Measurements from ENCODE around the gene PRSS2.
"Not testable (repeated sequence)": the region's sequence is repeated elsewhere in the genome, so short reads cannot be mapped to it uniquely, and the experiment has no call there.

PRSS2 gene

DNA sequence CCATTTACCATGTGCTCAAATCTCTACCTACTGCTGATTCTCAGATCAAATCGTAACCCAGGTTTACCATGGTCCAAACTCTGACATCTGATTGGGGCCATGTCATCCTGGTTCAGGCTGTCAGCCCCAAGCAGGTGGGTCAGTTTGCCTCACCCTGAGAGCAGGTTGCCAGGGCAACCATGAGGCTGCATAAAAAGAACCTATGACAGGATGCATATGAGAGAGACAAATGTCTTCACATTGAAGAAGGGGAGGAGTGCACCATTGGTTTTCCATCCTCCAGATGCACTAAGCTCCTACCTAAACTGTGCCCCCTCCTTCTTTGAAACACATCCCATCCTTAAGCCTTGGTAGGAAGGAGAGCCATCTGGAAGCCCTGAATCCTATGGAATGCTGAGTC, 11.3 kb upstream of the PRSS2 start:
- DNase-seq (ENCODE audit: low read depth) = no peak

- no peak for DNase-seq (ENCODE audit: low read depth)
These were observed 10.6 kb upstream of the PRSS2 start for GRCh38 chr7:142760071-142760642.

DNA sequence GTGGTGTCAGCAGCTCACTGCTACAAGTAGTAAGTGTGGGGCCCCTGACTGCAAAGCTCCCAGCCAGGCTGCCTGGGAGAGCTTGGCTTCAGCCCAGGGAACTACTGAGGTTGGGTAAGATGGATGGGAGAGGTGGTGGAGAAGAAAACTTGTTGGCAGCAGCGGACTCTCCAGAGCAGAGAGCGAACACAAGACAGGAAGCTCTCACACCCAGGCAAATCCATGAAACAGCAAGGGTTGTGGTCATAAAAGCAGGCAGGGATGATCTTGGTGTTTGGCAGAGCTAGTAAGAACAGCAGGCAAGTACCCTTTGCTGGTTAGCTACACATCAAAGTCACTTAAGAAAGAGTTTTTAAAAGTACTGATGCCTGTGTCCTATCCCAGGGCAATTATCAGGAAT, 9.2 kb upstream of the PRSS2 start:
- DNase-seq (ENCODE audit: low read depth) = not testable (repeated sequence)

GRCh38 chr7:142762104-142762503, 8.7 kb upstream of the PRSS2 start:
- no peak for DNase-seq (ENCODE audit: low read depth)

- DNase-seq (ENCODE audit: low read depth) = no peak
These were observed 3.3 kb upstream of the PRSS2 start for GRCh38 chr7:142767451-142767850.

DNA sequence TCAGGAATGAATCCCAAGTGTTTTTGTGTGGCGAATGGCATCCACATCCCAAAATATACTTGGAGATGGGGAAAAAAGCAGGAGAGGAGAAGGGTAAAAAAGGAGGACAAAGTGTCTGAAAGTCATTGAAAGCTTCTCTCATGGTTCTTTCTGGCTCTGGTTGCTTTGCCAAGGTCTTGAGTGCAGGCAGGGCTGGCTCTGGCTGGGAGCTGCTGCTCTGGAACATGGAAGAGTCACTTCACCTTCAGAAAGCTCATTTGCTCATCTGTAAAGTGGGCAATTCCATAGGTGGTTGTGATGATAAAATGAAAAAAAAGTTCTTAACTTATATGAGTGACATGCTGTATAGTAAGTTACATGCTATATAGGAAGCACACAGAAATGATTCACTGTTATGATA, 2.9 kb upstream of the PRSS2 start:
- DNase-seq (ENCODE audit: low read depth) = no peak

GRCh38 chr7:142768885-142769284, 1.9 kb upstream of the PRSS2 start:
- not testable (repeated sequence) for DNase-seq (ENCODE audit: low read depth)

GRCh38 chr7:142771353-142771723, 568 bp downstream of the PRSS2 start:
- no peak for DNase-seq (ENCODE audit: low read depth)

DNA sequence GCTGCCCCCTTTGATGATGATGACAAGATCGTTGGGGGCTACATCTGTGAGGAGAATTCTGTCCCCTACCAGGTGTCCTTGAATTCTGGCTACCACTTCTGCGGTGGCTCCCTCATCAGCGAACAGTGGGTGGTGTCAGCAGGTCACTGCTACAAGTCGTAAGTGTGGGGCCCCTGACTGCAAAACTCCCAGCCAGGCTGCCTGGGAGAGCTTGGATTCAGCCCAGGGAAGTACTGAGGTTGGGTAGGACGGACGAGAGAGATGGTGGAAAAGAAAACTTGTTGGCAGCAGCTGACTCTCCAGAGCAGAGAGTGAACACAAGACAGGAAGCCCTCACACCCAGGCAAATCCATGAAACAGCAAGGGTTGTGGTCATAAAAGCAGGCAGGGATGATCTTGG, 1.3 kb downstream of the PRSS2 start:
- no peak for DNase-seq (ENCODE audit: low read depth)

DNA sequence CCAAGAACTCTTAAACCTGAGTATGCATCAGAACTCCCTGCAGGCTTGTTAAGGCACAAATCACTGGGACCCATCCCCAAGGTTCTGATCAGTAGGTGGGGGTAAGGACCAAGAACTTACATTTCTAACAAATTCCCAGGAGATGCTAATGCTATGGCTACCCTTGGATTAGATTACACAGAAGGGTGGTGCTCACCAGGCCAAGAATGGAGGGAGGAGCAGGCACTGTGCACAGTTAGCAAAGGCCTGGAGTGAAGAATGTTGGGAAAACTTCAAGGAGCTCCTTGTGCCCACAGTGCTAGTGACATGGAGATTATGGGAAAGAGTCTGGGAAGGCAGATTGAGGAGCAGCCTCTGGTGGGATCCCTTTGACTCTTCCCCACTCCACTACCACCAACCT, 1.9 kb downstream of the PRSS2 start:
- no peak for DNase-seq (ENCODE audit: low read depth)

DNA sequence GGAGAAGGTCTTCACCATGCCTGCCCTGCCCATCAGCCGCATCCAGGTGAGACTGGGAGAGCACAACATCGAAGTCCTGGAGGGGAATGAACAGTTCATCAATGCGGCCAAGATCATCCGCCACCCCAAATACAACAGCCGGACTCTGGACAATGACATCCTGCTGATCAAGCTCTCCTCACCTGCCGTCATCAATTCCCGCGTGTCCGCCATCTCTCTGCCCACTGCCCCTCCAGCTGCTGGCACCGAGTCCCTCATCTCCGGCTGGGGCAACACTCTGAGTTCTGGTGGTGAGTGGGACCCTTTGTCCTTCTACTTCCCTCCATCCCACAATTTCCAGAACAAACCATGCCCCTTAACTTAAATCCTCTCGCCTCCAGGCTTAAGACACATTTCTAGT, 2.5 kb downstream of the PRSS2 start:
- DNase-seq (ENCODE audit: low read depth) = no peak

- no peak for DNase-seq (ENCODE audit: low read depth)
These were observed 3.4 kb downstream of the PRSS2 start for GRCh38 chr7:142773937-142774744.

DNA sequence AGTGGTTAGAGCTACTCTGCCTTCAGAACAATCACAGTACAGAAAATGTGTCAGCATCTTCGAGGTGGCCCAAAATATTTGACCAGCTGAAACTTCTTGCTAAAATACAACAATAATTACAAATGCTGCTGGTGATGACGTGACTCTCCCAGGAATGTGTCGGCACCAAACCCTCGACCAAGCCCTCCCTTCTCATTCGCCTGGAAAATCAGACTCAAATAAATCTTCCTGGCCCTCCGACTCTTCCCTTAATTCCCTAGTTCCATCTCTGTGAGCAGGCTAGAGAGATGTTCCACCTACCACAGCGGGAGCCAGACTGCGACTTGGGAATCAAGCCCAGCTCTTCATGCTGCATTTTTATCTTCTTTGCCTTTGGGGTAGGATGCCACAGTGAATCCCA, 4.1 kb downstream of the PRSS2 start:
- no peak for DNase-seq (ENCODE audit: low read depth)

- DNase-seq (ENCODE audit: low read depth) = not testable (repeated sequence)
These were observed 4.8 kb downstream of the PRSS2 start for GRCh38 chr7:142775351-142776115.

GRCh38 chr7:142776206-142776844, 5.6 kb downstream of the PRSS2 start:
- DNase-seq (ENCODE audit: low read depth) = no peak

GRCh38 chr7:142776845-142777225, 6.1 kb downstream of the PRSS2 start:
- not testable (repeated sequence) for DNase-seq (ENCODE audit: low read depth)

- DNase-seq (ENCODE audit: low read depth) = no peak
These were observed 6.5 kb downstream of the PRSS2 start for GRCh38 chr7:142777318-142777717.

DNA sequence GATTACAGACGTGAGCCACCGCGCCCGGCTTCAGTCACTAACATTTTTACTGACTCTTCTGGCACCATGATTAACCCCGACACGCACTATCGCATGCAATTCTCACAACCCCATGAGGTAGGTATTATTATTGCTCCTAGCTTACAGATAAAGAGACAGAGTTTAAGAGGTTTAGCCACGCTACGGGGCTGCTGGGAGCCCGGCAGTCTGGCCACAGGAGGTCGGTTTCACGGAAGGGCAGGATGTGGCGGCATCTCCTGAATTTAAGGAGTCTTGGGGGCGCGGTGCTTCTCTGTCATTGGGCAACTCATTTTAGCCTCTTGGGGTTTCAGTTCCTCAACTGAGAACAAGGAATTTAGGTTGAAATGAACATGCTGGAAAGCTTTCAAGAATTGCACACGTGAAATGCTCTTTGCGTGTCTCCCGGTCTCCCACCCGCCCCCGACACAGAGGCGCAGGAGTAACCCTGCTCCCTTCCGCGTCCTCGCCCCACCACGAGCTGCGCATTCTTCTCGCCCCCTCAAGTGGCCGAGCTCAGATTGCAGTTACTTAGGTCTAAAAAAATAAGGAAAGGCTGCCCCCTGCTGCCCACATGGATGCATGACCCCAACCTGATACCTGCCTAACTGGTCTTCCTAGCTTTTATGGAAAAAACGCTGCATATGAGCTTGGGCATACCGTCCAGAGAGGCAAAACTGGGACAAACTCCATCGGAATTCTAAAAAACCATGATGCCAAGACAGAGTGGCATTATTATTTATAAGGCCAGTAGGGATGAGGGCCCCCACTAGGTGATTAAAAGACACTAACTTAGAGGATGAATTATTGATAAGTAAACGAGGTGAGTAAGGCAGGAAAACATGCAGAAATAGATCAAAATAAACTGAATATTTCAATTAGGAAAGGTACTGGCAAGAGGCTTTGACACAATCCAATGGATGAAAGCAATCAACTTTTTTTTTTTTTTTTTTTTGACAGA, 12.4 kb downstream of the PRSS2 start:
- DNase-seq (ENCODE audit: low read depth) = peak; percentile 61

DNA sequence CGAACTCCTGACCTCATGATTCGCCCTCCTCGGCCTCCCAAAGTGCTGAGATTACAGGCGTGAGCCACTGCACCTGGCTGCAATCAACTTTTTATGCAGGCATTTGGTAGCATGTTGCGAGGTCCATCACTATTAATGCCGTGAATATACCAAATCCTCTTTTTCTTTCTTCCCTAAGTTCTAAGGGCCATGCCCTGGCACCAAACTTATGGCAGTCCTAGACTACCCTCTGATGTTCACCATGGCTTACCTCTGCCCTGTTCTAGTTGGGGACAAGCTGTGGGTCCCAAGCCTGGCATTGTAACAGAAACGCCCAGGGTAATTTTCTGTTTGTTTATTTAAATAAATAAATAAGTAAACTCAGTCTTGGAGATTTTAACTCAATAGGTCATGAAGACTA, 13.3 kb downstream of the PRSS2 start:
- no peak for DNase-seq (ENCODE audit: low read depth)

DNA sequence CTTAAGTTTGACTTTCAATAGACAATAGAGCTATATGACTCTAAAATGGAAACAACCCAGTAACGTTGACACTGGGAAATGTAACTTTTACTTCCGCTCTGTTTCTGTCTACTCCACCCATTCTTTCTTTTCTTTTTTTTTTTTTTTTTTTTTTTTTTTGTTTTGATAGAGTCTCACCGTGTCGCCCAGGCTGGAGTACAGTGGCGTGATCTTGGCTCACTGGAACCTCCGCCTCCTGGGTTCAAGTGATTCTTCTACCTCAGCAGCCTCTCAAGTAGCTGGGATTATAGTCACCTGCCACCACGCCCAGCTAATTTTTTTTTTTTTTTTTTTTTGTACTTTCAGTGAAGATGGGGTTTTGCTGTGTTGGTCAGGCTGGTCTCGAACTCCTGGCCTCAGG, 13.9 kb downstream of the PRSS2 start:
- no peak for DNase-seq (ENCODE audit: low read depth)

GRCh38 chr7:142785841-142786250, 15.1 kb downstream of the PRSS2 start:
- DNase-seq (ENCODE audit: low read depth) = peak; percentile 66

Measured in activated T-helper 9 cell treated with anti-CD3 and anti-CD28 coated beads, Interleukin-2, amount 50 U/mL, for 16 hours (primary cell).